AML-193 (cell line): ENCODE data around the gene RASGRP1.
A peak's percentile ranks its signal among the peaks of the same experiment; 100 is the strongest.

Experiments used
- DNase-seq, 2 experiments: peaks; one replicate each; lab custom pipeline; 2025; lab: John Stamatoyannopoulos, UW

The RASGRP1 gene

DNA sequence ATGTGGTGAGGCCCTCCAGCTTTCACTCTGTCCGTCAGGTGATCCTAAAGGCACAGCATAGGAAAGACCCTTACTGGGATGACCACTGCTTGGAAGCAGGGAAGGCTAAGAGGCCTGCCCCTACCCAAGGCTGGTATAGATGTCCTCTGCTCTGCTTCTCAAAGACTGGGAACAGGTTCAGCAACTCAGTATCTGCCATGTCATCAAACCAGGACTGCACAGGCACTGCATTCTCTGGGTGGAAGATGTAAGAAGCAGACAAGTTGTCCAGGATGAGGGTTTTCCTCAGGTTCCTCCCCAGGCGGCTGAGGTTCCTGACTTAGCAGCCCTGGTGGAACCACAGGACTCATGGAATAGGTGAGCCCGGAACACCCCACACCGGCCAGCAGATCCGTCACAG, 106.0 kb downstream of the RASGRP1 start:
- no peak for DNase-seq

DNA sequence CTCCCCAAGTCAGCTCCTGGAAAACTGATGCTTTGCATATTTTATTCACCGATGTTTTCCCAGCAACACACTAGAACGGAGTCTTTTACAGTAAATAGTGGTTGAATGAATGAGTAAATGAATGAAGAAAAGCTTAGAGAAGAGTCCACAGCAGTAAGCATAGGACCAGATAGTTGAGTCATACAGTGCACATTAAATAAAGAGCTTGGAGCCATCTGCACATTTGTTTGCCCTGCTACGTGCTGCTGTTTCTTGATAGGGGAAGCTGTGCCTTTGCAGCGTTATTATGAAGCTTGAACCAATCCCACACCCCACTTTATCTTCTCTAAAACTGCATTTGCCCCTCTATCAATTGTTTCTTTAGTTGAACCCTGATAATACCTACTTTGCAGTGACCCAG, 109.5 kb downstream of the RASGRP1 start:
- peak in 1 of 2 experiments; percentile 9 for DNase-seq

DNA sequence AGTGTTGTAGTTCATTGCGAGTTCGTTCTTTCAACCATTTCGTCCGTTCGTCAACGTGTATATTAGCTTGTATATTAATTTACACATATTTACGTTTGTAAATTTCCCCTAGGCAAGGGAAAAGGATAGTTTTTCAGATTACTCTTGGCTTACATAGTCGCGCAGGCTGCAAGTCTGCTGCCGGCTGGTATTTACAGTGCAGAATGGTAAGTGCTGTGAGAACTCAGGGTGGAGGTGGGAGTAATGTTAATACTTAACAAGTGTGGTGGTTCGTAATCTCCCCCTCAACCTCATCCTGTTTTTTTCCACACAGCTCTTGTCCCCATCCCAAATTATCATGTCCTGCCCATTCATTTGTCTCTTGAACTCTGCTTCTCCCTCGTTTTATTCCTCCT, 109.9 kb downstream of the RASGRP1 start:
- no peak for DNase-seq

DNA sequence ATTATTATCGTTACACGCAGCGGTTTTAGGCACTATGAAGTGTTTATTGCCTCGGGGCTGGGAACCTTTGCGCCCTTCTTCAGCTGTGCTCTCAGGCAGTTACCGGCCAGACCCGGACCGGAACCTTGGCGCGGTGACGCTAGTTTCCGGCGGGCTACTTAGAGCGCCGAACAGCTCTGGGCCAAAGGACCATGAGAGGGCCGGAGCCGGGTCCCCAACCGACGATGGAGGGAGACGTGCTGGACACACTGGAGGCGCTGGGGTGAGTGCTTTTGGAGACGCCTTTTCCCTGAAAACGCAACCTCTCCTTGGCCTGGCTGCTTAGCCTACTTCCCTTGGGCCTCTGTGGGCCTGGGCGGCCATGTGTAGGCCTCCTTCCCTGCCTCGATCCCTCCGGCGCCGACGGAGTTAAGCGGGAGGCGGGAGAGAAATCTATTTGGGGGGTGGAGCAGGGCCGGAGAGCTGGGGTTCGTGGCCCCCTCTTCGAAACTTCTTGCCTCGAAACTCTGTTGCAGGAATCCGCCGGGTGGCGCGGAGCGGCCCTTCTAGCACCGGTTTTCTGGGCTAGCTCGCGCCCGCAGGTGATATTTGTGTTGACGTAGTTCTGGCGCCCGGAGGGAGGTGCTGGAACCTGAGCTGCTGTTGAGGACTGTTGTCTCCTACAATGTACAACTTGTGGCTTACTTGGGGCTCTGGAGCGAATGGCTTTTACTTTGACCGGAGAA, 110.5 kb downstream of the RASGRP1 start, which contains the start of gene FAM98B:
Gene FAM98B (plus strand): TSS at position 157 of the 725 bp plus-strand sequence. CDS start 35 bp downstream, at position 192.
- peak; percentile 65 to 70 for DNase-seq

DNA sequence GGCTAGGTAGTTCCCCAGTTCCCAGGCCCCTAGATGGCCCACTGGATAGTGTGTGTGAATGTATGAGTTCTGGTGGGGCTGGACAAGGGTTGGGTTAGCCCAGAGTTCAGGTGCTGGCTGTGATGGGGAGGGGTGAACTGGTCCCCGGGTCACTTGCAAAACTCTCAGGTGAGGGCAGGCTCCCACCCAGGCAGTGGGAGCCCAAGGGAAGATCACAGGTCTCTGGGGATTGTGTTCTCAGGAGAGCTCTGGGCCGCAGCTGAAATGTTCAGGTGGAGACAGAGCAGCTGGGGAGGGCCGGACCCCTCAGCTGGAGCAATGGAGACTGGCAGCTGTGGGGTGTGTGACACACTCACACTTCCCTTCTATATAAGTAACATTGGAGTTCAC, 123.5 kb downstream of the RASGRP1 start:
- no peak for DNase-seq

DNA sequence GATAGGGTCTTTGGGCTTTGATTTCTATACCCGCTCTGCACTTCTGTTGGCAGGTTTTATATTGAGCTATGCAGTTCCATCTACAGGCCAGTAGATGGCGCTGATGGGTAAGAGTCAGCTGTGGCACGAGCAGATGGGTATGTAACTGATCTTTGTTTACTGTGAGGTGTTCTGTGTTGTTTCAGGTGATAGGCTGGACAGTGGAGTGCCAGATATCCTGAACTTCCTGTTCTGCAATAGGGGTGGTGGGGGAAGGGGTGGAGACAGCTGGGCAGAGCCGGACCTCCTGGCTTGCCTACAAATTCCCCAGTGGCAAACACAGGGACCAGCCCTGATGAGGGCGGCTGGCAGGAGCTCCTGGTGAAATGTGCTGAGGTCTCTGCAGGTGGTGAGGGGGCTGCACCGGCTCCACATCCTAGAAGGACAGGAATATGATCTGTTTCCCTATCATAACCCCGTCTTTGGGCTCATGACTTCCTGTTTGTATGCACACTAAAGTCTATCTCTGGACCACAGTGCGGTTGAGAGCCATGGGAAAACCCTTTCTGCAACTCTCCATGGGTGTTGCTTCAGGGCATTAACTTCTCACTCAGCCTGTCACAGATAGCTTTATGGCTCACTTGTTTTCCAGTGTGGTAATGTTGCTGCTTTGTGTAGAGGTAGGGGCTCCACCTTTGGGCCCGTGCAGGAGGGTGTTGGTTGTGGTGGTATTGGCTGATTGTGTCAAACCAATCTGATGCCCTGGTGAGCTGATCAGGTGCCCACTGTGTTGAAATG, 124.1 kb downstream of the RASGRP1 start:
- peak; percentile 36 to 44 for DNase-seq
